ENCODE results near the gene BMPR1B. TPM values are rescaled to one million over a fixed set of nuclear protein-coding genes. Genes with fewer than 3 reads are reported as not detected.

BMPR1B gene
- total RNA-seq, 1 donor from 2014 or later: 9.3 TPM

DNA sequence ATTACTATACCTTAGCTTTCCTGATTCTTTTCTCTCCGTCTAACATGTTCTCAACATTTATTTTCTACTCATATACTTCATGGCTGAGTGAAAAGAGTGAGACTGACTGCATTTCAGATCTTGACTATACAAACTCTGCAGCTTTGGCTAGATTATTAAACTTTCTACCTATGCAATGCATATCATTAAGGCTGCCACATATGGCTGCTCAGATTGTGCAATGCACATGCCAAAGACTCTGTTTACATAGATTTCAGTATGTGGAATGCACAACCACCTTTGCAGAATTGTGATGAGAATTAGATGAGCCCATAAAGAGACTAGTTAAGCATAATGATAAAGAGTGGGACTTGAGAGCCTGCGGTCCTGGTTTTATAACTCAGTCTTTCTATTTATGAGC lies 196.5 kb downstream of the BMPR1B start:
- no peaks in the 10 kb centered on the region for H3K36me3 Mint-ChIP-seq
- no peak overlapping the region for H3K4me3 Mint-ChIP-seq
- H3K27ac Mint-ChIP-seq: no peak overlapping the region
- no peaks in the 10 kb centered on the region for H3K4me1 Mint-ChIP-seq (ENCODE audit: unreplicated experiment)
- H3K9me3 Mint-ChIP-seq: peaks cover 9% of the 10 kb centered on the region
- TF ChIP-seq, protein P1, sequence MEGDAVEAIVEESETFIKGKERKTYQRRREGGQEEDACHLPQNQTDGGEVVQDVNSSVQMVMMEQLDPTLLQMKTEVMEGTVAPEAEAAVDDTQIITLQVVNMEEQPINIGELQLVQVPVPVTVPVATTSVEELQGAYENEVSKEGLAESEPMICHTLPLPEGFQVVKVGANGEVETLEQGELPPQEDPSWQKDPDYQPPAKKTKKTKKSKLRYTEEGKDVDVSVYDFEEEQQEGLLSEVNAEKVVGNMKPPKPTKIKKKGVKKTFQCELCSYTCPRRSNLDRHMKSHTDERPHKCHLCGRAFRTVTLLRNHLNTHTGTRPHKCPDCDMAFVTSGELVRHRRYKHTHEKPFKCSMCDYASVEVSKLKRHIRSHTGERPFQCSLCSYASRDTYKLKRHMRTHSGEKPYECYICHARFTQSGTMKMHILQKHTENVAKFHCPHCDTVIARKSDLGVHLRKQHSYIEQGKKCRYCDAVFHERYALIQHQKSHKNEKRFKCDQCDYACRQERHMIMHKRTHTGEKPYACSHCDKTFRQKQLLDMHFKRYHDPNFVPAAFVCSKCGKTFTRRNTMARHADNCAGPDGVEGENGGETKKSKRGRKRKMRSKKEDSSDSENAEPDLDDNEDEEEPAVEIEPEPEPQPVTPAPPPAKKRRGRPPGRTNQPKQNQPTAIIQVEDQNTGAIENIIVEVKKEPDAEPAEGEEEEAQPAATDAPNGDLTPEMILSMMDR (conservative IDR thresholded peaks at IDR 0.05): no peak
- no peaks in the 10 kb centered on the region for H3K27me3 Mint-ChIP-seq
- DNase-seq (ENCODE audit: extremely low spot score, unreplicated experiment): no peak

GRCh38 chr4:94957030-94957429 lies 199.3 kb downstream of the BMPR1B start:
- no peak overlapping the region for H3K27ac Mint-ChIP-seq
- no peak for DNase-seq (ENCODE audit: extremely low spot score, unreplicated experiment)
- H3K4me1 Mint-ChIP-seq (ENCODE audit: unreplicated experiment): no peaks in the 10 kb centered on the region
- no peaks in the 10 kb centered on the region for H3K27me3 Mint-ChIP-seq
- H3K4me3 Mint-ChIP-seq: no peak overlapping the region
- TF ChIP-seq, protein P1 (conservative IDR thresholded peaks at IDR 0.05): no peak
- H3K9me3 Mint-ChIP-seq: peaks cover 9% of the 10 kb centered on the region
- no peaks in the 10 kb centered on the region for H3K36me3 Mint-ChIP-seq

- no peak for DNase-seq (ENCODE audit: extremely low spot score, unreplicated experiment)
- no peaks in the 10 kb centered on the region for H3K4me1 Mint-ChIP-seq (ENCODE audit: unreplicated experiment)
- TF ChIP-seq, protein P1 (conservative IDR thresholded peaks at IDR 0.05): no peak
- H3K36me3 Mint-ChIP-seq: no peaks in the 10 kb centered on the region
- H3K27me3 Mint-ChIP-seq: no peaks in the 10 kb centered on the region
- no peak overlapping the region for H3K27ac Mint-ChIP-seq
- no peak overlapping the region for H3K4me3 Mint-ChIP-seq
- H3K9me3 Mint-ChIP-seq: peaks cover 5% of the 10 kb centered on the region
Measured at GRCh38 chr4:94959307-94959706, 201.6 kb downstream of the BMPR1B start.

GRCh38 chr4:94960708-94961107 lies 203.0 kb downstream of the BMPR1B start:
- Mint-ChIP-seq H3K36me3 (no peaks in the 10 kb centered on the region), H3K27ac (no peak overlapping the region), H3K4me1 (ENCODE audit: unreplicated experiment) (no peaks in the 10 kb centered on the region), H3K9me3 (peaks cover 4% of the 10 kb centered on the region), H3K4me3 (no peak overlapping the region), H3K27me3 (no peaks in the 10 kb centered on the region)
- TF ChIP-seq, protein P1 (conservative IDR thresholded peaks at IDR 0.05): no peak
- DNase-seq (ENCODE audit: extremely low spot score, unreplicated experiment): no peak

- TF ChIP-seq, protein P1 (conservative IDR thresholded peaks at IDR 0.05): no peak
- Mint-ChIP-seq H3K4me3 (no peak overlapping the region), H3K27me3 (no peaks in the 10 kb centered on the region), H3K9me3 (peaks cover 4% of the 10 kb centered on the region), H3K4me1 (ENCODE audit: unreplicated experiment) (no peaks in the 10 kb centered on the region), H3K36me3 (no peaks in the 10 kb centered on the region), H3K27ac (no peak overlapping the region)
- DNase-seq (ENCODE audit: extremely low spot score, unreplicated experiment): no peak
Measured at GRCh38 chr4:94961420-94961819, 203.7 kb downstream of the BMPR1B start.

GRCh38 chr4:94962484-94962883 lies 204.7 kb downstream of the BMPR1B start:
- TF ChIP-seq, protein P1 (conservative IDR thresholded peaks at IDR 0.05): no peak
- Mint-ChIP-seq H3K4me3 (no peak overlapping the region), H3K36me3 (no peaks in the 10 kb centered on the region), H3K9me3 (peaks cover 4% of the 10 kb centered on the region), H3K27me3 (no peaks in the 10 kb centered on the region), H3K27ac (no peak overlapping the region), H3K4me1 (ENCODE audit: unreplicated experiment) (no peaks in the 10 kb centered on the region)
- DNase-seq (ENCODE audit: extremely low spot score, unreplicated experiment): no peak
